GM19043 (cell line): ENCODE measurements around the gene SELENOT.
"Not testable (repeated sequence)": the region's sequence is repeated elsewhere in the genome, so short reads cannot be mapped to it uniquely, and the experiment has no call there.

ENCODE experiments used
- ATAC-seq: cut with Tn5 transposase; IDR thresholded peaks from one replicate; pipeline ENCODE4 v1.9.1; 2021; ENCODE audit warnings: low read depth; ENCODE audit not compliant: unreplicated experiment

SELENOT gene, protein sequence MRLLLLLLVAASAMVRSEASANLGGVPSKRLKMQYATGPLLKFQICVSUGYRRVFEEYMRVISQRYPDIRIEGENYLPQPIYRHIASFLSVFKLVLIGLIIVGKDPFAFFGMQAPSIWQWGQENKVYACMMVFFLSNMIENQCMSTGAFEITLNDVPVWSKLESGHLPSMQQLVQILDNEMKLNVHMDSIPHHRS

DNA sequence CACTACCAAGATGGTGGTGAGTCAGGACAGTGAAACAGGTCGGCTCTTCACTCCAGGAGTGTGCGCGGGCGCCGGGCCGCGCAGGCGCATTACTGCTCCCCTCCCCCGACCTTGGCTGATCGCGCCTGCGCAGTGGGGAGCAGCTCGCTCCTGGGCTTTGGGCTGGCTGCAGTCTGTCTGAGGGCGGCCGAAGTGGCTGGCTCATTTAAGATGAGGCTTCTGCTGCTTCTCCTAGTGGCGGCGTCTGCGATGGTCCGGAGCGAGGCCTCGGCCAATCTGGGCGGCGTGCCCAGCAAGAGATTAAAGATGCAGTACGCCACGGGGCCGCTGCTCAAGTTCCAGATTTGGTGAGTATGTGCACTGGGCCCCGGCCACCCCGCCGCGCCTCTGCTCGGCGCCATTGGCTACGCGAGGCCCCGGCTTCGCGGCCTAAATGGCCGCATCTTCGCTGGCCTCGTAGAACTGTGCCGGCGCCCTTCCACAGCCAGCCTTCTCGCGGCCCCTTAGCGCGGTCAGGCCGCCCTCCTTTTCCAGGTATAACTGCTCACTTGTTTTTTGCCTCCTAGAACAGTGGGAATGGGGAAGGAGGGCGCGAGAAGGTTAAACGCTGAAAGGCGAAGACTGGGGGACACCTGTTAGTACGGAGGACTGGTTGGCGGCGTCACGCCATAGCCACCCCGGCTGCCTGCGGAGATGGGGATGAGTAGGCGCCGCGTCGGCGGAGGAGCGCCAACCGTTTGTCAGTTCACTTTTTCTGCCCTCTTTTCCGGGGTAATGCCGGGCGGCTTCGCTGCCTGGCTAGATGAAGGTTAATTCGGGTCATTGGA is at the start of gene SELENOT:
Gene SELENOT, plus strand, starts transcription at position 169 of the 827 bp plus-strand sequence. Its CDS starts 42 bp downstream, at position 211.
- ATAC-seq: peak; percentile 46

DNA sequence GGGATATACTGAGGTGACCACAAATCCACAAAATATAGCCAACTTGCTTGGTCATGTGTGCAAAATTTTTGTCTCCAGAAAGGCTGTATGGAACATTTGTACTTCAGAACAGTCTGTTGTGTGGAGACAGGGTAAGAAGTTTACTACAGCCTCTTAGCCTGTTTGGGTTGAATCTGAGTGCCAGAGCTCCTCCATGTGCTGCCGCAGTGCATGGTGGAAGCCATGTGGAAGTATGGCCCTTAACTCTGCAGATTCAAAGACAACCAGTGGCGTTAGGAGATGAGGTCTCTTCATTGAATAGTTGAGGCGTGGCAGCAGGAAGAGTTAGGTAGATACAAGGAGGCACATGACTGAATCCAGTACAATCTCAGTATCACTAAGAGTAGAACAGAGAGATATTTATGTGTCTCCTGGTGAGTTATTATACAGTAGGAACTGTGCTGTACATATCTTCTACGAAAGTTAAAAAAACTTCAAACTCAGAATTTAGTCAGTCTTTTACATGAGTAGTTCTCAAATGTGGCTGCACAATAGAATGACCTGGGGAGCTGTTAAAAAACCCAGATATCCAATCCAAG is 47.2 kb upstream of the SELENOT start:
- no peak for ATAC-seq

DNA sequence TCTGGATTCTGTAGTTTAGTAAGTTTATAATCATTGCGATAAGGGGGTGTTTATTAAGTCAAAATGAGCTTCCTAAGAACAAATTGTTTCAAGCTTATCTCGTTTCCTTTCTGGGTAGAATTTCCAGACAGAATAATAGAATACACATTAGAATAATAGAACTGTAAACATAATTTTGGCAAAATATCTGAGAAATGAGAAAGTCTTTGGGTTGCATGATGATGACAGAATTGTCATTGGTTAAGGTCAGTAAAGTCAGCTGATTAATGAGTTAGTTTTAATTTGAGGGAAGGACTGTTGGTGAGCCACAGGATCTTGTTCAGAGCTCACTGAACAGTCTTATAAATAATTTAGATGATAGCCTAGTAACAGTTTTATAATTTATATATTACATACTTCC is 46.3 kb upstream of the SELENOT start:
- ATAC-seq: no peak

DNA sequence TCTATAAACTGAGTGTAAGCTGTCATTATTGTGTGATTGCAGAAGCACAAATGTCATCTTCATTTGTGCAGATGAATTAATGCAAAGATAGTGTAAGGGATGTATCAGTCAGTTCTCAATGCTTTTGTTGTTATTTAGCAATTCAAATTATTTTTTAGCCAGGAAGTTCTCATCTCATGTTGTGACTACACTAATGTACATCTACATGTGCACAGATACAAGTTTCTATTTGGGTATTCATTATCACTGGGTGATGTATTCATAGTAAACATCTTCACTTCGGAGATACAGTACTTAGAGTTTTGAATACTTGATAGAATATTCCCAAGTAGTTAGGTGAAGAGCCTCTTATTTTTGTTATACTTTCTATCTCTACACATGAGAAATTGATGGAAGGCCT is 45.4 kb upstream of the SELENOT start:
- ATAC-seq: no peak

DNA sequence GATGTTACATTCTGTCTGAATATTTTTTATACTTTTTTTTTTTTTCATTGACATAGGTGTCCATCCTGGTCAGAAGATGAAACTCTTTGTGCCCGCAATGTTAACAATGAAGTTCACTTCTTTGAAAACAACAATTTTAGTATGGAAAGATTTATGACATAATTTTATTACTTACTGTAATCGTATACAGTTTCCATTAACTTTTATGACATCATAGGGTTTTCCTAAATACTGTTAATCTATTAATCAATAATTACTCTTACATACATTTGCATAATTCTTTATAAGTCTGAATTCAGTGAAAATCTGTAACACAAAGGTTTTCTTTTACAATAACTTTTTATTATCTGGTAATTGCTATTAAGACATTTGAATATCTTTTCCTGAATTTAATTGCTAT is 38.9 kb upstream of the SELENOT start:
- no peak for ATAC-seq

DNA sequence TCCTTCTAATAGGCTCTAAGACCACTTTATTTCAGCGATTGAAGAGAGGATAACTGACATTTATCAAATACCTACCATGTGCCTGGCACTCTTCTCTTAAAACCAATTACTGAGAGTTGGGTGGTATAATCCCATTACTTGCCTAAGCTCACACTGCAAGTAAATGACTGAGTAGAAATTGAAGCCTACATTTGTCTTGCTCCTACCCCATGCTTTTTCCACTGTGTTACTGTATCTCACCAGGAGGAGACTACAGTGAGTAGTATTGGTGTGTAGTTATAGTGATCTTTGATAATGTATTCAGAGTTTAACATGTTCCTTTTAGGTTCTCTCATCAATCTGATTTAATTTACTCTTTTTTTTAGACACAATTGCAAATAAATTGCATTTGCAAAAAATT is 35.8 kb upstream of the SELENOT start:
- no peak for ATAC-seq

DNA sequence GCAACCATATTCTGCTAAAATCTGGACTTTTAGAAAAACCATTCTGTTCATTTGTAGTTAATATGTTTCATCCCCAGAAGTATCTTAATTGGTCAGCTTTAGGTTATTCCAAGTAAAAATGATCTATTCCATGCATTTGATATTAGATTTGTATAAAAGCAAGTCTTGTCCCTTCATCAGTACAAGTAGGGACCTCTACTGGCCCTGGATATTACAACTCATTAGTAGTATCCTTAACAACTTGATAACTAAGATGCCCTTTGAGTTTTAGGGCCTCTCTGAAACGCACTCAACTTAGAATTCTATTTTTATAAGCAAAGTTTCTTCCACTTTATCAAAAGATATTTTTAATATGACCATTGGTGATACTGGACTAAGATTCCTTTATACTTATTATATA is 25.3 kb upstream of the SELENOT start:
- no peak for ATAC-seq

DNA sequence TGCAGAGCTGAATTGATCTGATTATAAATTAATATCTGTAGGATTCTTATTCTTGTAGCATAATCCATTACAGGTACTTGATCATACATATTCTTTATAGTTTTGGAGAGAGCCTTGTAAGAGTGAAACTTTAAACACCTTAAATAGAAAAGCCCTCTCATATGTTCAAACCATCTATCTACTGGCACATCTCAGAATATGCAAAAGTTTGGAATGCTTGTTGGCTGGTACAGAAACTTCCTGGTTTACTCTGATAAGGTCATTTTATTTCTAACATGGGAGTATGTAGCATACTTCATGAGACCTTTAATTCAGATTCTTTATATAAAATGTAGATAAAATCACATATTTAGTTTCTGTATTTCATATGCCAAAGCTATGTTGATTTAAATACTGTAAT is 21.9 kb upstream of the SELENOT start:
- ATAC-seq: no peak

DNA sequence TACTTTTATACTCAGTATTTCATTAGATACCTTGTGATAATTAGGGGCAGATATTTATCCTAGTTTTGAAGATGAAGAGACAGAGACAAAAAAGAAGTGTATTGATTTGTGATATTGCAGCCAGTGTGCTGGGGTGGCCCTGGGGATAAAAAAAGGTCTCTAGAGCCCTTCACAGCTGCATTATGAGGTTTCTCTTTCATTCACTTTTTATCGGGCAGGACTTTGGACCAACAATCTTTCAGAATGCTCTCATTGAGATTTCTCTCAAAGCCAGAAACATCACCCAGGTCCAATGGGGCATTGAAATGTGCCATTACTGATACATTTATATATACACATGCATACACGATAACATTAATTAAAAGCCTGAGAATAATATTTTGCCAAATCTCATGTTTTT is 20.5 kb upstream of the SELENOT start:
- ATAC-seq: peak; percentile 53

DNA sequence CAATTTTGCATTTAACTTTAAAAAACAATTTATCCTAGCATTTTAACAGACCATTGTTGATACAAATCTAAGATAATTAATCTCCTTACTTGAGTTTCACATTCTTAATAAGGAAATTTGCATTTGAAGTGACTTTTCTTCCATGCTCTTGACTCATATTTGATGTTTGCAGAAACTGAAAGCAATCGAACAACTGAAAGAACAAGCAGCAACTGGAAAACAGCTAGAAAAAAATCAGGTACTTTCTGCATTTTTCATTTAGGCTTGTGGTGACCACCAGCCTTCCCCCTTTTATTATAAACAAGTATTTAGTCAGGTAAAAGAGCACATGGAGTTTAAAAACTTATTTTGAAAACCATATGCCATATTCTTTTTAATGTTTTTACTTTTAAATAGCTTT is 20.1 kb upstream of the SELENOT start:
- ATAC-seq: peak; percentile 59

DNA sequence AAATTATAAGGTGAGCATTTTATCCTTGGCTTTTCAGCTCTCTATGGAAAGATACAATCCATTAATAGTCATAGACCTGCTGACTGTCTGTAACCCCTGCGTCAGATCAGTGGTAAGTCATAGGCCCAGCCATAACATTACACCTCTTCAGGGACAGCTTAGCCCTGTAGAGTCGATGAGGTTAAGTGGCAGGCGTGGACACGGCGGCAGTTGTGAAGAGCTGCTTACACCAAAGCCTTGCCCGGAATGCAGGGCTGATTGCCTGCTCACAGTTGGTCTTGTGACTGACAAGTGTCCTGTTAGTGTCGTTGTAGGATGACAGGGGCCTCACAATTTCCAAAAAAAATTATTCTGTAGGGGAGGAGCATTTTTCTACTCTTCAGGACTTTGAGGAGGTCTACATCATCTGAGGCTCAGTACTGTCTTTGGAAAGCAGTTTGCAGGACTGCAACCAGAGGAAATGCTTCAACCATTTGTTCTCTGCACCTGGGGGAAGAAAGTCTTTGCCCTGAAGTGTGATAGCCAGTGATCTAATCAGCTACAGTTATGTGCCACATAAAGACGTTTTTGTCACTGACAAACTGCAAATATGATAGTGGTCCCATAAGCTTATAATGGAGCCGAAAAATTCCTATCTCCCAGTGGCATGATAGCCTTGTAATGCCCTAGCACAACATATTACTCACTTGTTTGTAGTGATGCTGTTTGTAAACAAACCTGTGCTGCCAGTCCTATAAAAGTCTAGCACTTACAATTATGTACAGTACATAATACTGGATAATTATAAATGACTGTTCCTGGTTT is 14.9 kb upstream of the SELENOT start:
- ATAC-seq: no peak

DNA sequence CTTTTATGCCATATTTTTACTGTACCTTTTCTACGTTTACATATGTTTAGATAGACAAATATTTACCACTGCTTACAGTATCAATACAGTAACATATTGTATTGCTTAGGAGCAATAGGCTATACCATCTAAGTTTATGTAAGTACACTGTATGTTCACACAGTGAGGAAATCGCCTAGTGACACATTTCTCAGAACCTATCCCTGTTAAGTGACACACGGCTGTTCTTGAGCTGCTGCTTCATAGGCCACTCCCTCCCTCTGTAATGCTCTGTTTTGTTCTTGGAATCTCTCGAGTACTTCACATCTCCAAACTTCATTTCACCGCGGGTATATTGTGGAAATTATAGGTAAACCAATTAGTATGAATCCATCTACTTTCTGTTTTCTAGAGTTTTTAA is 13.4 kb upstream of the SELENOT start:
- no peak for ATAC-seq

DNA sequence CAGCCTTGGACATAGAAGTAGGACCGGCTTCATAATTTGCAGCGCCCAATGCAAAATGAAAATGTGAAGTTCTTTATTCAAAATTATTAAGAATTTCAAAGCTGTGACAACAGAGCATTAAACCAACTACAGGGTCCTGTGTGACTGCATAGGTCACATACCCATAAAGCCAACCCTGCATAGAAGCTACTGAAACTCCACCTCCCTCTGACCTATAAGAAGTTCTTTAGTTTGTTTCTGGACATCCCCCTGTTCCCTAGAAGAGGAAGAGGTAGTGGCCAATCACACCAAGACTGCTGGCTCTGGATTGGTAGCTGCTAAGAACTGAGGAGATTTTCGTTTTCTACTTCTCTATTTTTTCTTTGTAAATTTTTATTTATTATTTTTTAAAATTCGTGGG is 9.0 kb upstream of the SELENOT start:
- no peak for ATAC-seq

DNA sequence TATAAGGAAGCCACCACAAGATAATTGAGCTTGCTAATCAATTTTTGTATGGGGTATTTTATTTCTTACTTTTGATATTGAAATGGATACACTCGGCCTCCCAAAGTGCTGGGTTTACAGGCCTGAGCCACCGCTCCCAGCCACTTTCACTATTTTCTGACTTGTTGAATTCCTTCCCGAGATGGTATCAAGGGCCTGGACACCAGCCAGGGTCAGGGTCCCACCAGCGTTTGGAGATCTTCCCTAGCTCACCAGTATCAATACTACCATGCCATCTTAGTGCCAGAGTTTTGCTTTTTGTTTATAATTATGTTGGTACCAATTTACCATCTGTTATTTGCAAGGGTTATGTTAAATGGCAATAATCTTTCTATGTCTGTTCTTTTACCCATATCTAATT is 5.5 kb upstream of the SELENOT start:
- ATAC-seq: no peak

DNA sequence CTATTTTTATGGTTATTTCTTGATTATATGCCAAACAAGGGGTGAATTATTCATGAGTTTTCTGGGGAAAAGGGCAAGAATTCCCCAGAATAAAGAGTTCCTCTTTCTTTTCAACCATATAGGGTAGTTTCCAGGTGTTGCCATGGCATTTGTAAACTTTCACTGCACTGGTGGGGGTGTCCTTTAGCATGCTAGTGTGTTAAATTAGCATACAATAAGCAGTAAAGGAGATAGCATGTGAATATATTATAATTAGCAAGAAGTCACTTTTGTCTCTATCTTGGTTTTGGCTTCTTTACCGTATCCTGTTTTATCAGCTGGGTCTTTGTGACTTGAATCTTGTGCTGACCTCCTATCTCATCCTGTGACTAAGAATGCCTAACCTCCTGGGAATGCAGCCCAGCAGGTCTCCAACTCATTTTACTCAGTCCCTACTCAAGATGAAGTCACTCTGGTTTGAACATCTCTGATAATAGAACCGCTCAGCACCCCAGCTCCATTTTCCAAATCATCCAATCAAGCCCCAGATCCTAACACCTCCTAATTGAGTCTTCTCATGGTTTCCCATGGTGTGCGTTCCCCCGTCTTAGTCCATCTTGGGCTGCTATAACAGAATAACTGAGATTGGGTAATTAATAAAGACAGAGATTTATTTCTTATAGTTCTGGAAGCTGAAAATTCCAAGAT is 3.4 kb upstream of the SELENOT start:
- no peak for ATAC-seq

DNA sequence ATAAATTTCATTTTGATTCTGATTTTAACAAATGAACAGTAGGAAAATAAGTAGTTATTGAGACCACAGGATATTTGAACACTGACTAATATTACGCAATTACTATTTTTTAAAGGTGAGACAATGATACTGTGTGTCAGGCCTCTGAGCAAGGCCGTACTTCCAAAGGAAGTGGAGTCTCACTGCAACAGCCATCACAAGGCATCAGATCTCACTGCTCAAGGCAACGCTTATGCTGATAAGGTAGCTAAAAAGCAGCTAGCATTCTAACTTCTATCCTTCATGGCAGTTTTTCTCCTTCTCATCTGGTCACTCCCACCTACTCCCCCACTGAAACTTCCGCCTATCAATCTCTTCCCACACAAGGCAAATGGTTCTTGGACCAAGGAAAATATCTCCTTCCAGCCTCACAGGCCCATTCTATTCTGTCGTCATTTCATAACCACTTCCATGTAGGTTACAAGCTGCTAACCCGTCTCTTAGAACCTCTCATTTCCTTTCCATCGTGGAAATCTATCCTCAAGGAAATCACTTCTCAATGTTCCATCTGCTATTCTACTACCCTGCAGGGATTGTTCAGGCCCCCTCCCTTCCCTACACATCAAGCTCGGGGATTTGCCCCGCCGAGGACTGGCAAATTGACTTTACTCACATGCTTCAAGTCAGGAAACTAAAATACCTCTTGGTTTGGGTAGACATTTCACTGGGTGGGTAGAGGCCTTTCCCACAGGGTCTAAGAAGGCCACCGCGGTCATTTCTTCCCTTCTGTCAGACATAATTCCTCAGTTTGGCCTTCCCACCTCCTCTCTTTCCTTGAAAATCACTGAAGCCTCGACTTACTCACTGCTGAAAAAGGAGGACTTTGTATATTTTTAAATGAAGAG is 2.2 kb upstream of the SELENOT start:
- ATAC-seq: not testable (repeated sequence)

DNA sequence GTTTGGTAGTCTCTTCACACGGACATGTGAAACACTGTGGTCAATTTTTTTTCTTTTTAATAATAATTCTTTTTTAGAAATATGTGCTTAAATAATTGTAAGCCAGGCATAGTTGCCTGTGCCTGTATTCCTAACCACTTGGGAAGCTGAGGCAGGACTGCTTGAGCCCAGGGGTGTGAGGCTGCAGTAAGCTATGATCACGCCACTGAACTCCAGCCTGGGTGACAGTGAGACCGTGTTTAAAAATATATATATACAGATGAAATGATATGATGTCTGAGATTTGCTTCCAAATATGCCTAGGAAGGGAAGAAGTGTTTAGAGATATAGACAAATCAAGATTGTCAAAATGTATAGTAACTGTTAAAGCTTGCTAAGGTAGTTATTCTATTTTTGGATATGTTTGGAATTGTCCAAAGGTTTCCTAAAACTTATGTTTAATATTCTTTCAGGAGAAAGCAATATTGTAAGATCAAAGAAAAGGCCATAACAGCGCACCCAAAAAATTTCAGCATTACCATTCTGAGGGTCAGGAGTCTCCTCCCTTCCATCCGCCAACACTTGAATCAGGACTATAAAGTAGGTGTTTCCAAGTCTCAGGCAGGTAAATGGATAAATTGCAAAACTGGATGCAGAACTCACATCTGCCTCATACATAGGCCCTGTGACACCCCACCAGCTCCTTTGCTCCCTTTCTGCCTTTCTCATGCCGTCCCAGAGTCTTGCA is 532 bp upstream of the SELENOT start:
- ATAC-seq: peak; percentile 10

DNA sequence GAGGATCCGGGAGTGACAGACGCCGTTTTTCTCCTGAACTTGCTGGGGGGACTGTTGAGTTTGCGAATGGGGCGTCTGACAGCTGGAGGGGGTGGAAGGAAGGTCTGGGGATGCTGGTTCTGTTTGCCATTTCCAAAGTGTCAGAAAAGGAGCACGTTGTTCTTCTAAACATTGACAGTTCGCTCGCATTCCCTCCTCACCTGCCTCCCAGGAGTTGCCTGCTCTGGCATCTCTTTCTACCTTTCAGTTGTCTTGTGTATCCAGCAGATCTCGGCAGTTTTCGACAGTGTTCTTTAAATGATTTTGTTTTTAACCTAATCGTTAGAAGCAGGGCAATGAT is 829 bp downstream of the SELENOT start:
- ATAC-seq: no peak

DNA sequence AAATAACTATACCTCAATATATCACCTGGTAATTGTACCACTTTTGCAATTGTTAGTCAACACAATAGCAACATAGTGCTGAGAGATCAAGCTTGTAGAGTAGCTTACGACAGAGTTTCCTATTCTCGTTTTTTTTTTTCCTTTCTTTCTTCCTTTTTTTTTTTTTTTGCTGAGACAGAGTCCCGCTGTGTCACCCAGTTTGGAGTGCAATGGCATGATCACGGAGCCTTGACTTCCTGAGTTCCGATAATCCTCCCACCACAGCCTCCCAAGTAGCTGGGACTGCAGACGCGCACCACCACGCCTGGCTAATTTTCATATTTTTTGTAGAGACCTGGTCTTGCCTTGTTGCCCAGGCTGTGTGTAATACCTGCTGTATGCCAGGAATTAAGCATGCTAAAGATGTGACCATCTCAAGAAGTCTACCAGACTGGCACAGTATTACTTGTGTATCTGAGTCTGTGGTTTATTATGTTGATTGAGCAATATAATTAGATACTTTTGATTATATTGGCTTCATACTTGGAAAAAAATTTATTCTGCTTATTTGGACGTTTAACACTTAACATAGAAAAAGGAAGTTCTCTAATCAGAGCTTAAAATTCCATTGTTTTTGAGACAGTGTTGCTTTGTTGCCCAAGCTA is 3.0 kb downstream of the SELENOT start:
- ATAC-seq: no peak
